ENCODE results near the gene SKA2.
"Not testable (repeated sequence)": the region's sequence is repeated elsewhere in the genome, so short reads cannot be mapped to it uniquely, and the experiment has no call there.

Gene SKA2

DNA sequence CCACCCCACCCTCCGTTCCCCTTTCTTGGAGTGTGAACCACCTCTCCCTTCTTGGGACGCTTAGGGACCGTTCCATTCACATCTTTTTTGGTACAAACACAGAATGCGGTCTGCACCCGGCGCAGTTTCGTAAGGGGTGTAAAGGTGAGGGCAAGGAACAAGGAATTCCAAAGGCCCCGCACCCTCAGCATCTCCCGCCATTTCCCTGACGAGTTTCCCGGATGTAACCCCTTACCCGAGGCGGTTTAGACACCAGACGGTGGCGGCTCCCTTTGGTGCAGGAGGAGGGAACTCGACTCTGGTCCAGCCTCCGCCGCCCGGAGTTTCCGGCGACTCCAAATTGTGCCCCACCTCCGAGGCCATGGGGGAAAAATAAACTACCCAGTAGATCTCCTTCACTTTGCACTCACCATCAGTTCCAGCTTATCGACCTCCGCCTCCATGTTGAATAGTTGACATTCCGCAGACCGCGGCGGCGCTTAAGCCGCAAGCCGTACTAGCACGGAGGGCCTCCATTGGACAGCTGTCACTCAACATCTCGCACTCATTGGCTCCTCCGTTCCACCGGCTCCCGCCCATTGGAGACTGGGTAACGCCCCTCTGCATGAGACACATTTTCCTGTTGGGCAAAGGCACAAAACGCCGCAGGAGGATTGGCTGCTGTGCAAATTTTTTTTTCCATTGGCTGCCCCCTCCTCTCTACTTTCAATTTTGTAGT lies at the start of gene SKA2:
SKA2 (minus strand) TSS at position 466 of the 718 bp plus-strand sequence; CDS start at position 443, 23 bp downstream.
- peak; percentile 93 for DNase-seq (ENCODE audit: low spot score)

DNA sequence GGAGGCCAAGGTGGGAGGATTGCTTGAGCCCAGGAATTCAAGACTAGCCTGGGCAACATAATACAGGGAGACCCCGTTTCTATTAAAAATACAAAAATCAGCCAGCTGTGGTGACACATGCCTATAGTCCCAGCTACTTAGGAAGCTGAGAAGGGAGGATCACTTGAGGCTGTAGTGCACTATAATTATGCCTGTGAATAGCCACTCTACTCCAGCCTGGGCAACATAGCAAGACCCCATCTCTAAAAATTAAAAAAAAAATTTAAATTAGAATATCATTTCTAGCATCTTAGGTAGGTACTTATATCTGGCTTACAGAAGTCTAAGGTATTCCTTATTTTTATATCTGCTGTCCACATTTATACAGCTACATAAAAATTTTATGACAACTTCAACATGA lies 47.3 kb upstream of the SKA2 start:
- DNase-seq (ENCODE audit: low spot score): no peak

GRCh38 chr17:59199398-59199797 lies 44.4 kb upstream of the SKA2 start:
- no peak for DNase-seq (ENCODE audit: low spot score)

DNA sequence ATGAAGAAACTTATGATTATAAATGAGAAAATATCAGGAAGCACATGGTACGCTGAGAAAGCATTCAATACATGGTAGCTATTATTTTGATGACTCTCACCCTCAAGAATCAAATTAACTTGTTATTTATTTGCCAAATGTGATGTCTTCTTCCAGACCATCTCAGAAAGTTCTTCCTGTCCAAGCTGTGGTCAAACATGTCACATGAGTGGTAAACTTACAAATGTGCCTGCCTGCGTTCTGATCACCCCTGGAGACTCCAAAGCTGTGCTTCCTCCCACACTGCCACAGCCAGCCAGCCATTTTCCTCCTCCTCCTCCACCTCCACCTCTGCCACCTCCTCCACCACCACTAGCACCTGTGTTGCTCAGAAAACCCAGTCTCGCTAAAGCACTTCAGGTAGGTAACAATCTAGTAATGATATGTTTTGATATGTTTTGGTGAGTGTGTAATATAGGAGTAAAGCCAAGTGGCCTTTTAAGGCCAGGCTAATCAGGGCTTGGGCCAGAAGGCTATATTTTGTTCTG lies 38.4 kb upstream of the SKA2 start:
- DNase-seq (ENCODE audit: low spot score): no peak

DNA sequence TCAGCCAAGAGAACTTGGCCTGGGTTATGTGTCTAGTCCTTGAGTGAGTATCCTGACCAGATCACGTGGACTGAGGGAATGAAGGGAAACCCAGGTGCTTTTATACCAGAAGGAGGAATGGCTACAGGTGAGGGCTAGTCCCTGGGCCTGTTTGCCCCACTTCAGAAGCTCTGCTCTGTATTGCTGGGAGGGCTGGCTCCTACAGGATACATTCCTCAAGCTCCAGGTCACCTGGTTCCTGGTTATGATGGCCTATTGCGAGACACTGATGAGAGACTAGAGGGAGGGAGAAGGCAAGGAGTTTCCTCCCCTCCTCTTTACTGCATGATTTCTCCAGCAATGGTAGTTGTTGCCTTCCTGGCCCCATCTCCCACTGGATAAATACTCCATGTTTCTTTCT lies 35.8 kb upstream of the SKA2 start:
- no peak for DNase-seq (ENCODE audit: low spot score)

GRCh38 chr17:59186850-59187249 lies 31.9 kb upstream of the SKA2 start:
- no peak for DNase-seq (ENCODE audit: low spot score)

GRCh38 chr17:59185997-59186396 lies 31.0 kb upstream of the SKA2 start:
- no peak for DNase-seq (ENCODE audit: low spot score)

DNA sequence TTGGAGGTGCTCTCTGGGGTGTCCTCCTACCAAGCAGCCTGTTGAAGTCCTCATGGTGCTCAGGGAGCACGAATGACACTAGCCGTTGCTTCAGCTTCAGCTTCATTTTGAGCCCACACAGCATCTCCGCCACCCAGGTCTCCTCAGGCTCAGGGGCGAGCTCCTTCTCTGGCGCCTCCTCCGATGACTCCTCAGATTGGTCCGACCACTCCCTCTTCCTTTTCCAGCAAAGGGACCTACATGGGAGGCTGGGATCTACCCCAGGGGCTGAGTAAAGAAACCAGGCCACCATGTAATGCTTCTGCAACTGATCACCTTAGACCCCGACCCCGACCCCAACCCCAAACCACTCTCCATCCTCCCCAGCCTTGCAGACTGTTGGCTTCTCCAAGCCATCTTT lies 26.5 kb upstream of the SKA2 start:
- DNase-seq (ENCODE audit: low spot score): no peak

- DNase-seq (ENCODE audit: low spot score): no peak
These were observed 25.6 kb upstream of the SKA2 start for GRCh38 chr17:59180626-59181025.

GRCh38 chr17:59179601-59180000 lies 24.6 kb upstream of the SKA2 start:
- DNase-seq (ENCODE audit: low spot score): not testable (repeated sequence)

DNA sequence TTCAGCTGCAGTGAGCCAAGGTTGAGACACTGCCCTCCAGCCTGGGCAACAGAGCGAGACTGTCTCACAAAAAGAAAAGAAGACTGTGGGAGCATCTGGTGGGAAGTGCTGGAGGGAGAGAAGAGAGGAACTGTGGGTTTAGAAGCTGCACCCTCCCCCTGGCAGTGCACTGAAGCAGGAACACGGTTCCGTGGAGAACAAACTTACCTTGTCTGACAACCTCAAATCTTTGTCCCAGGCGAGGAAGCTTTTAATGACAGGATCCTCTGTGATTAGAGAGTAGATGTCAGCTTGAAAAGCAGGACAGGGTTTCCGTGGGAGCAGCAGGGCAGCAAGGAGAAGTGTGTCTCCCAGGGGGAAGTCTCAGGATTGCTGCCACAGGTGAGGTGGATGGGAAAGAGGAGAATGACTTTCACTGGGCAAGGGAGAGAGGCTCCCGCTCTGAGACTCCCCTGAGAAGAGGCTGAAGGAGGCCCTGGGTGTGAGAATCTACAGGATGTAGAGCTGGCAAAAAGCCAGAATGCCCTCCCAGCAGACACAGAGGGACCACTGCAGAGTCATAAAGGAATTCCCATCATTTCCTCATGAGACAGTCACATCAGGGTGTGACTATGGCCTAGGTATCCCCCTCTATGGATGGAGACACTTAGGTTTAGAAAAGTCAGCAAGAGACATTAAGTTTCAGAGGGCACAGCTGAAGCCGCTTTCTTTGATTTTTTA lies 23.4 kb upstream of the SKA2 start:
- no peak for DNase-seq (ENCODE audit: low spot score)

GRCh38 chr17:59175076-59175475 lies 20.1 kb upstream of the SKA2 start:
- DNase-seq (ENCODE audit: low spot score): no peak

- DNase-seq (ENCODE audit: low spot score): no peak
These were observed 19.7 kb upstream of the SKA2 start for GRCh38 chr17:59174671-59175070.

- DNase-seq (ENCODE audit: low spot score): no peak
These were observed 17.5 kb upstream of the SKA2 start for GRCh38 chr17:59172436-59173004.

GRCh38 chr17:59167571-59168001 lies 12.6 kb upstream of the SKA2 start:
- DNase-seq (ENCODE audit: low spot score): no peak

DNA sequence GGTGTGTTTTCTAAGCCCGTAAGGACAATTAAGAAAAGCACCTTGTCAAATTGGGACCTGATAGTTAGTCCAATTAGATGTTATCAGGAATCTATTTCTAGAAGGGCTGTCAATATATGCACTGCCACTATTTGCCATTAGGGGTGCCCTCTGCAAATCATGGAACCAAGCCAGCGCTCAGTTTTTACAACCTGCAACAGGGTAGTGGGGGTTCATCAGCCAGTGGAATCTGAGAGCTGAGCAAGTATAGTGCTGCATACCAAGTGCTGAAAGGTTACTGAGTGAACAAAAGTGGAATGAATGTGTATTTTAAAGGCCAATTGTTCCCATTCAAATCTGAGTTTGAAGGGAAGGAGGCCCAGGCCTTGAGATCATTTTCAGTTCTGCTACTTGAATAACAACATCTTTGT lies 11.0 kb upstream of the SKA2 start:
- peak; percentile 76 for DNase-seq (ENCODE audit: low spot score)

GRCh38 chr17:59161477-59161876 lies 6.5 kb upstream of the SKA2 start:
- DNase-seq (ENCODE audit: low spot score): no peak

- DNase-seq (ENCODE audit: low spot score): no peak
These were observed 5.4 kb upstream of the SKA2 start for GRCh38 chr17:59160157-59161025.

DNA sequence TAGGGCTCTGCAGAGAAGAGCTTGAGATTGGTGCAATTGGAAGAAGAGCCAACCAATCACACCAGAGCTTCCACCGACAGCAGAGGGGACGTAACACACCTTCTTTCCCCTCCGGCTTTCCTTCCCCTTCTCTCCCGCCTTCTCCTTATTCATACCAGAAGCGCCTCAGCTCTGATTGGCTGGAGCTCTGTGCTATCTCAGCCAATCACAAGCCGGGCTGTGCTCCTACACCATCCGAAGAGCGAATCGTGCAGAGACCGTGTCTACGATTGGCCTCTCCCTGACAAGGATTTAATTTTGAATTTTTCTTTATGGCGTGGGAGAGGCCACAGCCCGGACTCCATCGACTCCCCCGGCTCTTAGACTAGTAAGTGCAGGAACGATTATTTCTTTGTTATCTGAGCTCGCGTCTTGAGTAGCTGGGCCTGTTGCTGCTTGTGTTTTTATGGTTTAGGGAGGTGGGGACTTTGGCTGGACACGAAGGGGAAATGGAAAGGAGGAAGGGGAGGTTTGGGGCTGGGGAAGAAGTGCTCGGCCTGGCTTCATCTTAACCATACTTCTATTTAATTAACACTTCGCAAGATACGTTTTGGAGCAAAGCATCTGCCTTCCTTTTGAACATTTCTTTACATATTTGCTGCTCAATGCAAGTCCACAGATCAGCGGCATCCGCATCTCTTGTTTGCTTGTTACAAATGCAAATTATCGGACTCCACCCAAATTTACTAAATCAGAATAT lies 622 bp upstream of the SKA2 start, which contains the start of gene PRR11:
PRR11 (plus strand) TSS at position 308 of the 739 bp plus-strand sequence. CDS start 14,007 bp downstream, outside the sequence.
- peak; percentile 94 for DNase-seq (ENCODE audit: low spot score)

- peak; percentile 60 for DNase-seq (ENCODE audit: low spot score)
These were observed 680 bp downstream of the SKA2 start for GRCh38 chr17:59154292-59154720.

DNA sequence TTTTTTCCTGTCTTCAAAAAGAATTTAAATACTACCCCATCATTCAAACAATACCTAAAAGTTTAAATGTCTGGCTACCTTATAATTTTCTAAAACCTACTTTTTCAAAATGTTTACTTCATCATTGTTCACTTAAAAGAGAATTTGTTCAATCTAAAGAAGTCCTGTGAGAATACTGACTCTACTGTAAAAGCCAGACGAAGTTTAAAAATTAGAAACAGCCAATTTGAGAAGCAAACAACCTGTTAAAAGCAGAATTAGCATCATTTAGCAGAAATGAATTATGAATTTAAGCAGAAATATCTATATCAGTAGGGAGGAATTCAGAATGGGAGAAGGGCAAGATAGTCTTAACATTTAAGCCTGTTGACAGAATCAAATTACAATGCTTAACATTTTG lies 2.1 kb downstream of the SKA2 start:
- no peak for DNase-seq (ENCODE audit: low spot score)

All from D341Med (cell line).